ELF-1 (cell line): Measurements from ENCODE around the gene SPACA6.

Experiments
- DNase-seq: peaks from one replicate; pipeline ENCODE4 v3.0.0-alpha.2; 2016; ENCODE audit warnings: low read depth, low spot score

Gene SPACA6

DNA sequence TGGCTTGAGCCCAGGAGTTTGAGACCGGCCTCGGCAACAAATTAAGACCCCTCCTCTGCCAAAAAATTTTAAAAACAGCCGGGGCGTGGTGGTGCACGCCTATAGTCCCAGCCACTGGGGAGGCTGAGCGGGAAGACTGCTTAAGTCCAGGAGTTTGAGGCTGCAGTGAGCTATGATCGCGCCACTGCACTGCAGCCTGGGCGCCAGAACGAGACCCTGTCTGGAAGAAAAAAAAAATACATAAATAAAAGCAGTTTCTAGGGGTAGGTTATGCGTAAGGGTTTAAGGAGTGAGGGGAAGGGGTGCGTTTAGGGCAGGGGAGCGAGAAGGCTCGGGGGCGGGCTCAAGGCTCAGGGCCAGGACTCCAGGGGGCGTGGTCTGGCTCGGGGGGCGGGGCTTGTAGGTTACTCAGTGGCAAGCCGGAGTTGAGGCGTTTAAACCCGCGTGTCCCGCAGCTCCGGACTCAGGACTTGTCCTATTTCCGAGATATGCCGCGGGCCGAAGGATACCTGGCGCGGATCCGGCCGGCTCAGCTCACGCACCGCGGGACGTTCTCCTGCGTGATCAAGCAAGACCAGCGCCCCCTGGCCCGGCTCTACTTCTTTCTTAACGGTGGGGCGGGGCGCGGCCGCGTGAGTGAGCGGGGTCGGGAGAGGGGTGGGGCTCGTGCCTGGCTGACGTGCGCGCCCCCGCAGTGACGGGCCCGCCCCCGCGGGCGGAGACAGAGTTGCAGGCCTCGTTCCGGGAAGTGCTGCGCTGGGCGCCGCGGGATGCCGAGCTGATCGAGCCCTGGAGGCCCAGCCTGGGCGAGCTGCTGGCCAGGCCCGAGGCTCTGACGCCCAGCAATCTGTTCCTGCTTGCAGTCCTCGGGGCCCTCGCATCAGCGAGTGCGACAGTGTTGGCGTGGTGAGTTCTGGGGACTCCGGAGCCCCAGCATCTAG is 10.7 kb downstream of the SPACA6 start:
- DNase-seq = peak; percentile 97

DNA sequence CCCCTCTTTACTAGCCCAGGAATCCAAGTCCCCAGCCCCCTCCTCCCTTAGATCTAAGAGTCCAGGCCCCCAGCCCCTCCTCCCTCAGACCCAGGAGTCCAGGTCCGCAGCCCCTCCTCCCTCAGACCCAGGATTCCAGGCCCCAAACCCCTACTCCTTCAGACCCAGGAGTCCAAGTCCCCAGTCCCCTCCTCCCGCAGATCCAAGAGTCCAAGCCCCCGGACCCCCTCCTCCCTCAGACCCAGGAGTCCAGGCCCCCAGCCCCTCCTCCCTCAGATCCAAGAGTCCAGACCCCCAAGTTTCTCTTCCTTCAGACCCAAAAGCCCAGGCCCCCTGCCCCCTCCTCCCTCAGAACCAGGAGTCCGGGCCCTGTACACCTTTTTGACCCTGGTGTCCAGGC is 11.5 kb downstream of the SPACA6 start:
- no peak for DNase-seq

DNA sequence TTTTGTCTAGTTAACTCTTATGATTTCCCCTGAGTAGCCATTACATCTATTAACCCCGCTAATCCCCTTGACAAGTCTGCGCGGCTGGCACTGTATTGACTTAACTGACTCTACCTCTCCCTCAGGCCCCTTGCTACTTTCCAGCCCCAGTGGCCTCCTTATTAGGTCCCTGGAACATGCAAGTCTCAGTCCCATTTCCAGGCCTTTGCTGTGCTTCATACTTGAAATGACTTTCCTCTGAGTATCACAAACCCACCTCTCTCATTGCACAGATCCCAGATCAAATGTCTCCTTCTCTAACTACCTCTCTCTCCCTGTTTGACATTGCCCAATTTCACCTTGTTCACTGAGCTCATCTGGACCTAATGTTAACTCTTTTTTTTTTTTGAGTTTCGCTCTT is 13.2 kb downstream of the SPACA6 start:
- DNase-seq = no peak

DNA sequence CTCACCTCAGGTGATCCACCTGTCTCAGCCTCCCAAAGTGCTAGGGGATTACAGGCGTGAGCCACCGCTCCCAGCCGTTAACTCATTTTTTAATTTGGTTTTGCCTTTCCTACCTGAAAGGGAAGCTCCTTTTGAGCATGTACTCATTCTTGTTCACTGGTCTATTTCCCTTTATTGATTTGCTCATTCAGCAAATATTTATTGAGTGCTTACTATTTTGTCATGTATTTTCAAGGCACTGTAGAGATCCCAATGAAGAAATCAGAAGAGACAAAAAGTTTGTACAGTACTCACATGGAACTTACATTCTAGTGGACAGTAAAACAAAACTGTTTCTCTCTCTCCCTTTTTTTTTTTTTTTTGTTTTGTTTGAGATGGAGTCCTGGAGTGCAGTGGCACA is 13.8 kb downstream of the SPACA6 start:
- DNase-seq = no peak

DNA sequence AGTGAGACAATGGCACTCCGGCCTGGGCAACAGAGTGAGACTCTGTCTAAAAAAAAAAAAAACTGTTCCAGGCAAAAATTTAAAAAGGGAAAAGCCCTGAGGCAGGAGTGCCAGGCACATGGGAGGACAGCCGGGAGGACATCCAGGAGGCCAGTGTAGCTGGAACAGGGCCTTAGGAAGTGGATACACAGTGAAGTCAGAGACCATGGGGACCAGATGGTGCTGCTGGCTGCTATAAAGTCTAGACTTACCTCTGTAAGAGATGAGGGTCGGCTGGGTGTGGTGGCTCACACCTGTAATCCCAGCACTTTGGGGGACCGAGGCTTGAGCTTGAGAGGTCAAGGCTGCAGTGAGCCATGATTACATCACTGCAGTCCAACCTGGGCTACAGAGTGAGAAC is 15.7 kb downstream of the SPACA6 start:
- DNase-seq = no peak

DNA sequence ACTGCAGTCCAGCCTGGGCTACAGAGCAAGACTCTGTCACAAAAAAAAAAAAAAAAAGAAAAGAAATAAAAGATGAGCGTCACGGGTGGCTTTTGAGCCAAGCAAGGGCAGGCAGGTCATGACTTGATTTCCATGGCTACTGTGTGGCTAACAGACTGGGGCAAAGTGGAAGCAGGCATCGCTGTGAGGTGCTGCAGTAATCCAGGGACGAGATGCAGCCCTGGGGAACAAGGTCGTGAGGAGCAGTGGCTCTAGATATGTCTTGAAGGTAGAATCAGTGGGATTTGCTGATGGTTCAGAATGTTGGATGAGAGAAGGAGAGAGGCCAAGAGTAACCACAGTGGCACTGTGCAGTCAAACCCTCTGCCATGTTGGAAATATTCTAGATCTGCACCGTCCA is 16.4 kb downstream of the SPACA6 start:
- no peak for DNase-seq

DNA sequence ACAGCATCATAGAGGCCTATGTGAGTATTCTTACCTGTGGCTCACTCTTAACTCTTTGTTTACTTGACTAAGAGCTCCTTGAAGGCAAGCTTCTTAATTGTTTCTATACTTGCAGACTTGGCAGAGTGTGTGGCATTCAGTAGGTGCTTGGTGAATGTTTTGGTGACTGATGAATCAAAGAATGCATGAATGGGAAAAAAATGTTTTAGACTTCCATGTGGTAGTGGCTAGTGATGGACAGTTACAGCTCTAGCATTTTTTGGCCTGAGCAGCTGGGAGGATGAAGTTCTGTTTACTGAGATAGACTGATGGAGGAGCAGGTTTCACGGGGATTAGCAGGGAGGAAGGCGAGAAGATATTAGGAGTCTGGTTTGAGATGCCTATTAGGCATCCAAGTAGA is 17.0 kb downstream of the SPACA6 start:
- no peak for DNase-seq

DNA sequence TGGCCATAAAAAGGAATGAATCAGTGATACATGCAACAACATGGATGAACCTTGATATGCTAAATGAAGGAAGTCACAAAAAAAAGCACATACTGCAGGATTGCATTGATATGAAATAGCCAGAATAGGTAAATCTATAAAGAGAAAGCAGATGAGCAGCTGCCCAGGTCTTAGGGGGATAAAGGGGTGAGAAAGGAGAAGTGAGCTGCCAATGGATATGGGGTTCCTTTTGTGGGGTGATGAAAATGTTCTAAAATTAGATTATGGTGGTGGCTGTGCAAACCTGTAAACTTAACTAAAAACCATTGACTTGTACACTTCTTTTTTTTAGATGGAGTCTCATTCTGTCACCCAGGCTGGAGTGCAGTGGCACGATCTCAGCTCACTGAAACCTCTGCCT is 18.6 kb downstream of the SPACA6 start:
- no peak for DNase-seq

DNA sequence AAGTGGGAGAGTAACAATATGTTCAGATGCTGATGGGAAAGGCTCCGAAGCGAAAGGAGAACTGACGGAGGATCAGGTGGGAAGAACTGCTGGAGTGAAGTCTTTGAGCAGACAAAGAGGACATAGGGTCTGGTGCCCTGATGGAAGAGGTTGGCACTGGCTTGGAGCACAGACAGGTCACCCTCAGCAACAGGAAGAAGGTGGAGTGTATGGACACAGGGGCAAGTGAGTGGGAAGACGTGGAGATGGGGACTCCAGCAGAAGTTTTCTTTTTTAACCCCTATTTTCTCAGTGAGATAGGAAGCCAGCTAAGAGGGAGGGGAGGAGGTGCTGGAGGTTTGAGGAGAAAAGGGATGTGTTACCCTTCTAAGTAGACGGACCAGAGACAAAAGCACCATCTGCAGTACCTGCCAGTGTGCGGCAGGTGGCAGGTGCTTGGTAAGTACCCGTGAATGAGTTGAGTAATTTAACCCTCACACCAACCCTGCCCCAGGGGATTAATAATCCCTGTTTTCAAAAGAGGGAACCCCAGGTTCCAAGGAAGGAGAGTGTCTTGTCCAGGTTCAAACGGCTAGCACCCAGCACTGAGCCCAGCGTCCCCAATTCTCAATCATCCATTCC is 19.4 kb downstream of the SPACA6 start:
- peak; percentile 81 for DNase-seq

DNA sequence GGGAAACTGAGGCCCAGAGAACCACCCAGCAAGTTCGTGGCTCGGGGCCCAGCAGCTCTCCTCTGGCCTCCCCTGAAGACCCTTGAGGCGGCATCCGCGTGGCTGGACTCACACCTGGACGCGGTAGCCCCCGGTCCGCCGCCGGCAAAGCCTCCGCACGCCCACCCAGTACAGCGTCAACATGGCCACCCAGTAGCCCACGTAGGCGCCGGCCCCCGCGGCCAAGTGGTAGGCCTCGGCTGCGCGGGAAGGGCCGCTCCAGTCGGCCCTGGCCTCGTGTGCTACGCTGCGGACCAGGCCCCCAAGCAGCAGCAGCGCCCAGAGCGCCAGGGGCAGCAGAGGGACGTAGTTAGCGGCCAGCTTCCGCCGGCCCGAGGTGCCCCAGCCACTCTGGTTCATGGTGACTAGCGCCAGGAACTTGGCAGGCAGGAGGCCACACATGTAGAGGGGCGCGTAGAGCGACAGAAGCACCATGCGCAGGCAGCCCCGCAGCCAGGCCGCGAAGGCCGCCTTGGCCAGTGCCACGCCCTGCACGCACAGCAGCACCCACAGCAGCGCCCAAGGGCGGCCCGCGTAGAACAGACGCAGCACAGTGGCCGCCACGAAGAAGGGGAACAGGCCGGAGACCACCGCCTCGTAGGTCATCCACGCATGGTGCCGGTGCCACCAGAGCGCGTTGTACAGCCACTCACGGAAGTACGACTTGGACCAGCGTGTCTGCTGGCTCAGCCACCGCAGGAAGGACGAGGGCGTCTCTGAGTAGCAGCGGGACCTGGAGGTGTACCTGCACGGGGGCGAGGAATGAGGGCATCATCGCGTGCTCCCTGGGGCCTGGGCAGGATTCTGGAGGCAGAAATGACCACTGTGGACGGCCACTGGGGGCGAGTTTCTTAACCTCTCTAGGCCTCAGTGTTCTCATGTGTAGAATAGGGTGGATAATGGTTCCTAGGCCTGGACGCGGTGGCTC is 20.5 kb downstream of the SPACA6 start:
- no peak for DNase-seq

DNA sequence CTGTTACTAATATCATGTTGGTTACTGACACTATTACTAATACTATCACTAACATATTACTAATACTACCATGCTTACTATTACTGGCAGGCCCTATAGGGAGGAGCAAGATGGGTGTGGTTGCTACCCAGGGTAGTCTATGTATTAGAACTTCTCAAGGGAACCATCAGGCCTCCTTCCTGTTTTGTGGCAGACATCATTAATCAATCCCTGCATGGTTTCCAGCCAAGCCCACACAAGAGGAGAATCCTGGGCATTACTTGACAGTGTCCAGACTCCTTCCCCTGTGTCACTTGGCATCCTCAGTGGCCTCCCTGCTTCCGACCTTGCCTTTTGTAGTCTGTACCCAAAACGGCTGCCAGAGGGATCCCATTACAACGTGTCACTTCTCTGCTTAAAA is 21.7 kb downstream of the SPACA6 start:
- no peak for DNase-seq

DNA sequence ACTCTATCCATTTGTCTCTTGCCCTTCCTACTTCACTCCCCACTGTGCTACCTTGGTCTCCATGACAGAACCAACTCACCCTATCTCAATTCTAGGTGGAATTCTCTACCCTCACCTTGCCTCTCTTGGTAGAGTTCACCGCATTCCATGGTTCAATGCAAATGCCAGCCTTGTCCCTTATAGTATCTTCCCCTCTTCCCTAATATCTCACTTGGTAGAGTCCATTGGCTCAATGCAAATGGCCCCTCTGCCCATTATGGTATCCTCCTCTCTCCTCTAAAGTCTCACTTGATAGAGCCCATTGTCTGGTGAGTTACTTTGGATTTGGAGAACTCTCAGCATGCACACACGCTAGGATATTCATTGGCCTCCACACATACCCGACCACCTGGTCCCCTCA is 22.7 kb downstream of the SPACA6 start:
- no peak for DNase-seq

DNA sequence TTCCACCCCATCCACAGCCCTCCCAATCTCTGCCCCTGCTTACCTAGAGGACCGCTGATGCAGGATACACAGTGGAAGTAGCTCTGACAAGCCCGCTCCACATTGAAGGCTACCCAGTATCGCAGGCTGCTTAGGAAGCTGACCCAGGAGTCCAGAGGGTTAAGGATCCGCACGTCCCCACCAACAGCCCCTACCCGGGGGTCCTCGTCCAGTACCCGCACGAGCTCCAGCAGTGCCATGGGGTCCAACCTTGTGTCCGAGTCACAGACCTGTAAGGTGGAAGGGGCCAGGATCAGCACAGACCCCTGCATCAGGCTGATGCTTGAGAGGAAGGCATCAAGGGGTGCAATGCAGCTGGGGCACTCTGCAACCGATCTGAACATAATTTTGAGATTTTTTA is 23.8 kb downstream of the SPACA6 start:
- no peak for DNase-seq

DNA sequence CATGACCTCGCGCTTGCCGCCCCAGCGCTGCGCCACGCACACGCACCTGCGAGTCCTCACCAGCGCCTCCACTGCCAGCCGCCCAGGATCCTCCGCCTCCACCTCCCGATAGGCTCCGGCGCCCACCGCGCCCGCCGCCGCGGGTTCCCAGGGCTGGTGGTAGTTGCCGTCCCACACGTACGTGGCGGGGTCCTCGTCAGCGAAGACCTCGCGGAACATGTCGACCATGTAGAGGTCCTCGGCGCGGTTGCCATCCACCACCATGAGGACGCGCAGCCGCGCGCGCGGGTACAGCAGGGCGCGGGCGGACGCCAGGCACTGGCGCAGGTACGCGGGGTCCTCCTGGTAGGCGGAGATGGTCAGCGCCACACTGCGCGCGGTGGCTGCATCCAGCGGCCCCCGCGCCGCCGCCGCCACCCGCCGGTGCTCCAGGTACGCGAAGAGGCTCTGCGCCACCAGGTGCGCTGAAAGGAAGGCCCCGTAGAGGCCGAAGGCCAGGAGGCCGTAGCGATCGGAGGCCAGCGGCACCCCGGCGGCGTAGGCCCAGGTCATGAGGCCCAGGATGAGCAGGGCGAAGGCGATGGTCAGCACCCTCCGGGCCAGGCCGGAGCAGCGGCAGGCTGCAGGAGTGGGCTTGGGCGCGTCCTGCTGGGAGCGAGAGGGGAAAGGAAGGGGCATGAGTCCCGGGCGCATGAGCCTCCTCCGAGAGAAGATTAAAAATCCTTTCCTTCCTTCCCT is 26.3 kb downstream of the SPACA6 start:
- DNase-seq = peak; percentile 64

DNA sequence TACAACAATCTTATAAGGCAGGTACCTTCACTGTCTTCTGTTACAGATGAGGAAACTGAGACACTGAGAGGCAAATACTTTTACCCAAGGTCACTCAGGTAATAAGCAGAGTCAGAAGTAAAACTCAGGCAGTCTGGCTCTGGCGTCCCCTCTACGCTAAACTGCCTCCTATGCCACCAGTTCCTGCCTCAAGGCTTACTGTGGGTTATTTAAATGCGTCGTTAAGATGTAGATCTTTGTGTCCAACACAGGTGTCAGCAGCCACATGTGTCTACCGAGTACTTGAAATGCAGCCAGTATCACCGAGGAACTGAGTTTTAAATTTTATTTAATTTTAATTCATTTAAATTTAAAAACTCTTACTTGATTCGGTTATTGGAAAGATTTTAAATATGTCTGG is 28.8 kb downstream of the SPACA6 start:
- DNase-seq = no peak

DNA sequence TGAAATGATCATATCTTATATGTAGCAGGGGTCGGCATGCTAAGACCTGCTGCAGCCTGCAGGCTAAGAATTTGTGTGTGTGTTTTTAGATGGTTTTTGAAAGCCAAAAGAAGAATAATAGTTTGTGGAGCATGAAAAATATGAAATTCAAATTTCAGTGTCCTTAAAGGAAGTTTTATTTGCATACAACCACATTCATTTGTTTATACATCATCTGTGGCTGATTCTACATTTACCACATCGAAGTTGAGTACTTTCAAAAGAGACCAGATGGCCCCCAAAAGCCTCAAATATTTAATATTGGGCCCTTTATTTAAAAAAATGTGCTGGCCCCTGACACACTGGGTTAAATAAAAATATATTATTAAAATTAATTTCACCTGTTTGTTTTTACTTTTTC is 29.4 kb downstream of the SPACA6 start:
- DNase-seq = no peak

DNA sequence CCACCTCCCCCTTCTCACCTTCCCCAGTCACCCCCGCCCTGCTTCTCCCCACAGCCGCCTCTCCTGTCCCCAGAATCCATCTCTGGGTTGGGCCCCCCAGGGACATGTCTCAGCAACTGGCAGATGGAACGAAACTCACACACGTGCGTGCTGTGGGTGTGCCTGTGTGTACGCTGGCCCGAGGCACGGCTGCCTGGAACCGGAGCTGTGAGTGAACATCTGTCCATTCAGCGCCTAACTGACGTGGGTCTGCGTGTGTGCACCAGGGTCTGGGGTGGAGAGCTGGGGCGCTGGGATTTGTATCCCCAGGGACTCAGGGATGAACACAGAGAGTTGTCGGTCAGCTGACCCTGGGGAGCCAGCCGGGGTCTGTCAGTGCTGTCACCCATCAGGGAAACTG is 31.4 kb downstream of the SPACA6 start:
- DNase-seq = no peak

DNA sequence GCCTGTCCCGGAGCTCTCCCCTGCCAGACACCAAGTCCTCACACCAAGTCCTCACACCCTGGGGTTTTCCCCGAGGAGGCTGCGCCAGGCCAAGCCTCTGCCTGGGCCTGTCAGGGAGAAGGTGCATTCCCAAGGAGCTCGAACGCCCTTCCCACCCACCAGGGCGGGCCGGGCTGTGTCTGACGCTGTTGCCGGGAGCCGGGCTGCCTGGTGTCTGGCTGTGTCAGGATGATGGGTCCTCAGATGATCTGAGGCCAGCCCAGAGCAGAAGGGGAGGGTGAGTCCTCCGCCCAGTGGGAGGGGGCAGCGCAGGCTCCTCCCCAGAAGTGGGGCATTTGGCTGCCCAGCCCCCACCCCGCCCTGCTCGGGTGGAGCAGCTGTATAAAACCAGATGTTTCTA is 32.9 kb downstream of the SPACA6 start:
- DNase-seq = peak; percentile 97

DNA sequence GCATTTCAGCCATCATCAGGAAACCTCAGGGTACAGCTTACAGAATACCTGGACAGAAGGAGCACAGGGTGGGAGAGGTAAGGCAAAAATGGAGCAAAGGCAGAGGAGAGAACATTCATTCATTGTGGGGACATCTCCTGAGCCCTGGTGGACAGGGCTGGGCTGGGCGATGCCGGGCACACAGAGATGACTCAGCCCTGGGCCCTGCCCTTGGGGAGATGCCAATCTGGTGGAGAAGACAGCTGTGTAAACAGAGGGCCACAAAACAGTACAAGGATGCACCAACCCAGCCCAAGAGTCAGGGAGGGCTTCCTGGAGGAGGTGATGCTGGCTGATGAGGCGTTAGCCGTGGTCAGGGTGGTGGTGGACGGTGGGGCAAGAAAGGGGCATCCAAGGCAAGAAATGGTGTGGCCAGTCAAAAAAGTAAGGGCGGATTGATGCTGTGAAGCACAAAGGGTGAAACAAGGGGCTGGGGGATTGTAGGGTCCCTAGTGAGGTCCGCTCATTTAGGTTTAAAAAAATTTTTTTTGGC is 34.3 kb downstream of the SPACA6 start:
- DNase-seq = no peak

DNA sequence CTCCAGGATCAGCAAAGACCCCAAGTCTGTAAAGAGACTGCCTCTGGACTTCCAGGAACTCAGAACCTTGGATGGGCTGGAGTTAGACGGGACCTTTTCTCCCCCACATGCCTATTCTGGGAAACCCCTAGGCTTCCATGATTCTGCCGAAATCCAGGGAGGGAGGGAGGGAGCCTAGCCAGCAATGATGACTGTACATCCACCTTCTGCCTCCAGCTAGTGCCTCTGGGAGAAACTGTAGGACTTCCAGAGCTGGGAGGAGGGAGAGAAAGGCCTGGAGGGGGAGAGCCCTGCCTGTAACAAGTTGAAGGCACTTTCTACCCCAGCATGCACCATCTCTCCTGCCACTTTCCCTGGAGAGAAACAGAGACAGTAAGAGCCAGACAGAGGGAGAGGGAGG is 36.7 kb downstream of the SPACA6 start:
- DNase-seq = no peak
